PC-9 (cell line): ENCODE measurements around the gene MAN2C1.

ENCODE experiments used
- EZH2 ChIP-seq: fragments of 200-600 bp; sonication (generic); IDR thresholded peaks from 2 replicates; pipeline ENCODE4 v1.8.0; 2017; ENCODE audit warnings: antibody characterized with exemption, low read depth
- TF ChIP-seq, protein P1 (sequence below): fragments of 200-600 bp; sonication (generic); conservative IDR thresholded peaks from 2 replicates; pipeline ENCODE4 v1.6.1; 2017; ENCODE audit warnings: mixed run types, antibody characterized with exemption, mild to moderate bottlenecking, moderate library complexity

GRCh38 chr15:75407083-75407482, 38.7 kb upstream of the MAN2C1 start:
- TF ChIP-seq, protein P1, sequence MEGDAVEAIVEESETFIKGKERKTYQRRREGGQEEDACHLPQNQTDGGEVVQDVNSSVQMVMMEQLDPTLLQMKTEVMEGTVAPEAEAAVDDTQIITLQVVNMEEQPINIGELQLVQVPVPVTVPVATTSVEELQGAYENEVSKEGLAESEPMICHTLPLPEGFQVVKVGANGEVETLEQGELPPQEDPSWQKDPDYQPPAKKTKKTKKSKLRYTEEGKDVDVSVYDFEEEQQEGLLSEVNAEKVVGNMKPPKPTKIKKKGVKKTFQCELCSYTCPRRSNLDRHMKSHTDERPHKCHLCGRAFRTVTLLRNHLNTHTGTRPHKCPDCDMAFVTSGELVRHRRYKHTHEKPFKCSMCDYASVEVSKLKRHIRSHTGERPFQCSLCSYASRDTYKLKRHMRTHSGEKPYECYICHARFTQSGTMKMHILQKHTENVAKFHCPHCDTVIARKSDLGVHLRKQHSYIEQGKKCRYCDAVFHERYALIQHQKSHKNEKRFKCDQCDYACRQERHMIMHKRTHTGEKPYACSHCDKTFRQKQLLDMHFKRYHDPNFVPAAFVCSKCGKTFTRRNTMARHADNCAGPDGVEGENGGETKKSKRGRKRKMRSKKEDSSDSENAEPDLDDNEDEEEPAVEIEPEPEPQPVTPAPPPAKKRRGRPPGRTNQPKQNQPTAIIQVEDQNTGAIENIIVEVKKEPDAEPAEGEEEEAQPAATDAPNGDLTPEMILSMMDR: no peak
- no peak for TF ChIP-seq EZH2
